Cardiac fibroblast (primary cell): ENCODE measurements around the gene OXSR1.
"Not testable (repeated sequence)": the region's sequence is repeated elsewhere in the genome, so short reads cannot be mapped to it uniquely, and the experiment has no call there.

ENCODE experiments used
- DNase-seq, 2 donors: peaks; one replicate each; pipeline versions ENCODE4 v3.0.0 to v3.0.0-alpha.2; 2010; ENCODE audit warnings: low read depth in 2 of 2
- H3K4me3 ChIP-seq, 2 donors: replicated peaks in 1 of 2; 1 replicate in 1 of 2; 2 replicates in 1 of 2; pipeline ENCODE4 v1.5.1; 2011; ENCODE audit warnings: low read depth in 2 of 2, low read length in 2 of 2, mild to moderate bottlenecking in 2 of 2, moderate library complexity in 1 of 2
- TF ChIP-seq, protein P1 (sequence below): IDR thresholded peaks from one replicate; pipeline ENCODE4 v1.5.1; 2011; ENCODE audit warnings: low read depth, mild to moderate bottlenecking, low read length, inconsistent platforms

OXSR1 gene

DNA sequence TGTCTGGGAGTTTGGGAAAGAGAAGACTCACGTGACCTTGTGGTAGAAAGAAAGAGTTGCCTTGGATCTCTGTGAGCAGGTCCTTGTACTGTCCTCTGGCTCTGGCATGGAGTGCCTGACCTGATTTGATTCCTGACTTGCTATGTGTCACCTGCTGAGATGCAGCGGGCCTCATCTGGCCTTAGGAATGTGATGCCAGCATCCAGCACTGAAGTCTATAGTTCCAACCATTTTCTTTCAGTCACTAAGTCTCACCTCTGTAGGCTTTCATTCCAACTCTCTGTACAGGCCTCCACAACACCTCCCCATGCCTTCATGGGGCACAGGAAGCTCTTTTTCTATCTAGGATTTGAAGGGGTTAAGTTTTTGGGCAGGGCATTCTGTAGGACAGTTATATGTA is 12.1 kb upstream of the OXSR1 start:
- H3K4me3 ChIP-seq, result no peak overlapping the region
- TF ChIP-seq, protein P1, sequence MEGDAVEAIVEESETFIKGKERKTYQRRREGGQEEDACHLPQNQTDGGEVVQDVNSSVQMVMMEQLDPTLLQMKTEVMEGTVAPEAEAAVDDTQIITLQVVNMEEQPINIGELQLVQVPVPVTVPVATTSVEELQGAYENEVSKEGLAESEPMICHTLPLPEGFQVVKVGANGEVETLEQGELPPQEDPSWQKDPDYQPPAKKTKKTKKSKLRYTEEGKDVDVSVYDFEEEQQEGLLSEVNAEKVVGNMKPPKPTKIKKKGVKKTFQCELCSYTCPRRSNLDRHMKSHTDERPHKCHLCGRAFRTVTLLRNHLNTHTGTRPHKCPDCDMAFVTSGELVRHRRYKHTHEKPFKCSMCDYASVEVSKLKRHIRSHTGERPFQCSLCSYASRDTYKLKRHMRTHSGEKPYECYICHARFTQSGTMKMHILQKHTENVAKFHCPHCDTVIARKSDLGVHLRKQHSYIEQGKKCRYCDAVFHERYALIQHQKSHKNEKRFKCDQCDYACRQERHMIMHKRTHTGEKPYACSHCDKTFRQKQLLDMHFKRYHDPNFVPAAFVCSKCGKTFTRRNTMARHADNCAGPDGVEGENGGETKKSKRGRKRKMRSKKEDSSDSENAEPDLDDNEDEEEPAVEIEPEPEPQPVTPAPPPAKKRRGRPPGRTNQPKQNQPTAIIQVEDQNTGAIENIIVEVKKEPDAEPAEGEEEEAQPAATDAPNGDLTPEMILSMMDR, result no peak
- no peak for DNase-seq

DNA sequence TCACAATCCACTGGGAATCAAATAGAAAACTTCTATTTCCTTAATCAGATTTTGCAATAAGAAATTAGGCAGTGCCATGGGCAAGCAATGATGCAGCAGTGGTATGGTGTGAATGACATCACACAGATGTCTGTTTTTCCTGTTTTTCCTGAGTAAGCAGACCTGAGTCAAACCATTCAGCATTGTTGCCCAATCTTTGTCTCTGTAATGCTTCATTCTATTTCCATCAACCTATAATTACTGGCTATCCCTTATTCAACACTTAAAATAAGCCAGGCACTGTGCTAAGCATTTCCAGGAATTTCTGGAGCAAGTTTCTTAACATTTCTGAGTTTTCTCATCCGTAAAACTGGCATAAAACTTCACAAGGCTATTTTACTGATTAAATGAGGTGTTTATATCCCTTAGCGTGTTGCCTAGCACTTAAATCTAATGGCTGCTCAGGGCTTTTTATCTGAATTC is 11.3 kb upstream of the OXSR1 start:
- peak; percentile 91 to 92 for DNase-seq
- H3K4me3 ChIP-seq, result no peak overlapping the region
- TF ChIP-seq, protein P1, result no peak

DNA sequence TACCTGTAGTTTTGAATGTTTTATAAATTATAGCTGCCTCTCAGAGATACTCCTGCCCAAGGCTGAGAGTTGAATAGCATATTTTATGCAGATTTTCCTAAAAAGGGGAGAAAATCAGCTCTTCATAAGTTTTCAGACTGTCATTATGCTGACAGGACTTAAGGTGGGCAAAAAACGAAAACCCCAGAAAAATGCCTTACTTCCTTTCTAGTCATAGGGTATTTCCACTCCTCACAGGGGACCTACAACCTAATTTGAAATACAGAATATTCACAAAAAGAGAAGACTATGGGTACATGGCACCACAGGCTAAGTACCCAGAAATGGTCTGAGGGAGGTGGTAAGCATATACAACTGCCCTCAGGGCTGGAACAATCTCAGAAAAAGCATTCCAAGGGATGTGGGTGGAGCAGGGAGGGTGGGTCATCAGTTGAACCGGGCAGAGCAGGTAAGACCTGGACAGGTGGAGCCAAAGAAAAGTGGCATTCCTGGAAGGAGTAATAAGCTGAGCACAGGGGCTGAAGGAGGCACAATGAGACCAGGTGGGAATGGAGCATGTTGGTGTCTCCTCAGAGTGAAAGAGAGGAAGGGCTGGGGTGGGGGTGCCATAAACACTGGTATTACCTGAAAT is 10.6 kb upstream of the OXSR1 start:
- no peak overlapping the region for H3K4me3 ChIP-seq
- no peak for DNase-seq
- TF ChIP-seq, protein P1, result no peak

DNA sequence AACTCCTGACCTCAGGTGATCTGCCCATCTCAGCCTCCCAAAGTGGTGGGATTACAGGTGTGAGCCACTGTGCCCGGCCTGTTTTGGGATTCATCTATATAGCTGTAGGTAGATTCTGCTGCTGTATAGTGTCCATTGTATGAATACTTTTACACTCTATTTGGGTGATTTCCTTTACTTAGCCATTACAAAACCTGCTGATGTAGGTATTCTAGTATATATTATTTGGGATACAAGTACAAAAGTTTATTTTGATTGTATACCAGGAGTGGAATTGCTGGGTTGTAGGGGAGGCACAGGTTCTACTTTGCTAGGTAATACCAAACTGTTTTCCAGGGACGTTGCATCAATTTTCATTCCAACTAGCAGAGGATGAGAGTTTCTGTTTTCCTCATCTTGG is 9.5 kb upstream of the OXSR1 start:
- TF ChIP-seq, protein P1, result no peak
- DNase-seq, result no peak
- no peak overlapping the region for H3K4me3 ChIP-seq

DNA sequence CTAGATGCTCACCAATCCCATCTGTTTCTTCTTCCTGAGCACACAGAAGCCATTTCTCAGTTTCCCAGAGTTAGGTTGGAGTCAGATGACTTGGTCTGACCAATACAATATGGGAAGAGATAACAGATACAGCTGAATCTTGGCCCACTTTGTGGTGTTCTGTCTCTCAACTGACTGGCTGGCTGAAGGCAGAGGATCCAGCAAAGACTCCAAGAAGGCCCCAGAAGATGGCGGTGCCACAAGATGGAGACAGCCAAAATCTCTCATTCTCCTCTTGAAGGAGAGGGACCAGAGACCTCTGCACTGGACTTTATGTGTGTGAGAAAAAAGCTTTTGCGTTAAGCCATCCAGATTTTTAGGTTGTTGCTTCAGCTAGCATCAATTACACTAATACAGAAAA is 8.2 kb upstream of the OXSR1 start:
- no peak for DNase-seq
- H3K4me3 ChIP-seq, result no peak overlapping the region
- TF ChIP-seq, protein P1, result no peak

DNA sequence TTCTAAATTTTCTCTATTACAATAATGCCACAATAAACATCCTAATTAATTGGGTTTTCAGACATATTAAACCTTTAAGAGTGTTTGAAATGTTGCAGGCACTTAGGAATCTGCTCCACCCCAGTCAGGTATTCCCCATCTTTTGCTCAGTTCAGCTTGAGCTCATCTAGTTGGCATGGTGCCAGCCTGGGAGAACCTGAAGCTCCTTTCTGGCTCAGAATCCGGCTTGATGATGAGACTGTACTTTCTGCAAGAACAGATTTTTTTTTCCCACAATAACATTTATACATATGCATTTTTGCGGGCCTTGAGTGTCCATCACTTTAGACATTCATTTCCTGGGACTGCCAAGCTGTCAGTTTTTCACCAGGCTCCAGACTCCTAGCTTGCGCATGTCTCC is 7.7 kb upstream of the OXSR1 start:
- TF ChIP-seq, protein P1, result no peak
- no peak overlapping the region for H3K4me3 ChIP-seq
- peak in 1 of 2 donors; percentile 37 for DNase-seq

DNA sequence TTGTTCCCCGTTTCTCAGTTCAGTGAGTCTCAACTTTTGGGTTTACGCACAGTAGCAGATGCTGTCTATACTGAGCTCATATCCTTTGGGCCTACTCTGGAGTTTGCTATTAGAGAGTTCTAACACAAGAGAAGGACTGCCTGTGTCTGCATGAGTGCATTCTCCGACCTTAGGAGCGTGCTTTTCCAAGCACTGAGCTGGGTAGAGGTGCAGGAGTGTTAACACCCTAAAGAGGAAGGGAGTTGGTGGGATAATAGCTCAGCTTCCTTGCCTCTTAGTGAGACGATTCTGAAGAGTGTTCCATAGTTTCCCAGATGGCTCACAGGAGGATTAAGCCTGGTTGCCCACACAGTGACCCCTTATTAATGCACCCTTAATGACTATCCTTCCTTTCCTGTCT is 6.9 kb upstream of the OXSR1 start:
- H3K4me3 ChIP-seq, result no peak overlapping the region
- no peak for DNase-seq
- TF ChIP-seq, protein P1, result no peak

DNA sequence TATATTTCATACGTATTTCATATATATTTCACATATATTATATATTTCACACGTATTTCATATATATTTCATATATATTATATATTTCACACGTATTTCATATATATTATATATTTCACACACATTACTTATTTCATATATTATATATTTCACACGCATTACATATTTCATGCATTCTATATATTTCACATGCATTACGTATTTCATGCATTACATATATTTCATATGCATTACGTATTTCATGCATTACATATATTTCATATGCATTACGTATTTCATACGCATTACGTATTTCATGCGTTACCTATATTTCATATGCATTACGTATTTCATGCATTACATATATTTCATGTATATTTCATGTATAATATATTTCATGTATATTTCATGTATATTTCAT is 4.6 kb upstream of the OXSR1 start:
- DNase-seq, H3K4me3 ChIP-seq: not testable (repeated sequence)
